Measurements from ENCODE around the gene PPP1R12B.
A peak's percentile ranks its signal among the peaks of the same experiment; 100 is the strongest.
"Not testable (repeated sequence)": the region's sequence is repeated elsewhere in the genome, so short reads cannot be mapped to it uniquely, and the experiment has no call there.

PPP1R12B gene

GRCh38 chr1:202588503-202589189, 240.1 kb downstream of the PPP1R12B start:
- no peak for DNase-seq

DNA sequence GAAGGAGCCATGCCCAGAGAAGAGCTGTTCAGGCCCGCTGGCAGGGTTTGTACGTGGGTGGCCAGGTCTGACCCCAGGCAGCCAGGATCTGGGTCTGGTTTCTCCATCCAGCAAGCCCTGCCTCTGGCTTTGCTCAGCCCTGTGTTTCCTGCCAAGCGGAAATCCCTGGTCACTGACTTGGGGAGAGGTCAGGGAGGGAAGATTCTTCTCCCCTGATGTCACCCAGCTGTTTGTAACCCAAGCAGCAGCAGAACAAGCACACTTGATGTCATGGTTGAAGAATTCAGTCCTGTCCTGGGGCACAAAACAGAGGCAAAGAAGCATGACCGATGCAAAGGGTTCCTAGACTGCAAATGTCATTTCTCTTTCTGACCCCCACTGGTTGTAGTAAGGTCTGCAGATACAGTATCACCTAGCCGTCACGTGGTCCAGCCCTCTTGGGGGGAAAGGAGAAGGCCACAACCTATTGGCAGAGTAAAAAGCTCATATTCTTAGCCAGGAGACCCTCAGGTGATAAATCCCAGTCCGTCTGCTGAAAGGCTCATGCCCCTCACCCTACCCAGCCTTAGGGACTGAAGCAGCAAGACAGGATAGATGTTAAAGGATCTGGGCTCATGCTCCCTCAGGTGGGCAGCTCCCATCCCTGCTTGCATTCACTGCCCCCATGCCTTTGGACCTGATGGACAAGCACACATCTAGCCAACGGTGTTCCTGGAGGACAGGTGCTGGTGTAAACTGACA, 240.9 kb downstream of the PPP1R12B start:
- no peak for DNase-seq

GRCh38 chr1:202590126-202590525, 241.6 kb downstream of the PPP1R12B start:
- DNase-seq: no peak

DNA sequence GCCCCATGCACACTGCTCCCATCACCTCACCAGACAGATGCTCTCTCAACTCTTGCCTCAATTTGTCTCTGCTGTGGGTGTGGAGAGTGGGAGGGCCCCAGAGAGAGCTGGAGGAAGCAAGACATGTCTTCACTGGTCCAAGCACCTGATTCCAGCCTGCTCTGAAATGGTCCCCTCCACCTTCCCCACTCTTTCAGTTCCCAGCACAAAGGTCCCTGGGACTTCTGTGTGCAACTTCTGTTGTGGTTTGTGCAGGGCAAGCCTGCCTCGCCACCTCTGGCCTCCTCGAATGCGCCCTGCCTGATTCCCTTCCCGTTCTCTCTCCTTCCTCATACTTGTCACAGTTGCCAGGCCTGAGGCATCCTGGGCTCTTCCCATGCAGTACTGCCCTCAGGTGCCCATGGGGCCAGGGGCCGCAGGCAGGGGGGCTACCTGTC, 242.5 kb downstream of the PPP1R12B start:
- no peak for DNase-seq

DNA sequence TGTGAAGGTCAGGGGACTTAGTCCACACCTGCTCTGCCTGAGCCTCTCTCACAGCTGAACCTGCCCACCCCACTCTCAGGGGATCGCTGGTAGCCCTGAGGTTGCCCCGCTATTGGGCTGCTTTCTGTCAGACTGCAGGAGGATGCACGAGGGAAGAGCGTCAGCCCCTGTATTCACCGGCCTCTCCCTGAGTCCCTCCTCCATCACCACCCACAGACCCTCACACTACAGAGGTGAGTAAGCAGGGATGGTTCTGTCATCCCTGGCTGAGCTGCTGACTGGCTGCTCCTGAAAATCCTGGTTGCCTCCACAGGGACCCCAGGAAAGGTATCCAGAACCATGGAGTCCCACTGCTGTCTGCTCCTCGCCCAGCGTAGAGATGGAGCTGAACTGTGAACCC, 243.0 kb downstream of the PPP1R12B start:
- no peak for DNase-seq

DNA sequence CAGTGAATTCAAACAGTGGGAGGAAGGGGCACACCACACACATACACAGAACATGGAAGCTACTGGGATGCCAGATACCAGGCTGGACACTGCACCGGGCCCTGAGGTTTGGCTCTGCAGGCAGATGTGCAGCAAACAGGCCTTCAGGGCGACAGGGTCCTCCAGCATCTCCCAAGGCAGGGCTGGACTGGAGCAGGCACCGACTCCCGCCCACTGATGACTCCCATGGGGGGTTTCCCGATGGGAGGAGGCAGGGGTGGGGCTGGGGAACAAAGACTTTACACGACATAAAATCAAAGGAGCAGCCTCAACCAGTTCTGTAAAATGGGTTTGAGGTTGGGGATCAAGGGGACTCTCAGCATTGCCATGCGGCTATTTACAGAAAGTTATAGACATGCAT, 243.6 kb downstream of the PPP1R12B start:
- no peak for DNase-seq

- no peak for DNase-seq
These were observed 245.3 kb downstream of the PPP1R12B start for GRCh38 chr1:202593845-202594244.

DNA sequence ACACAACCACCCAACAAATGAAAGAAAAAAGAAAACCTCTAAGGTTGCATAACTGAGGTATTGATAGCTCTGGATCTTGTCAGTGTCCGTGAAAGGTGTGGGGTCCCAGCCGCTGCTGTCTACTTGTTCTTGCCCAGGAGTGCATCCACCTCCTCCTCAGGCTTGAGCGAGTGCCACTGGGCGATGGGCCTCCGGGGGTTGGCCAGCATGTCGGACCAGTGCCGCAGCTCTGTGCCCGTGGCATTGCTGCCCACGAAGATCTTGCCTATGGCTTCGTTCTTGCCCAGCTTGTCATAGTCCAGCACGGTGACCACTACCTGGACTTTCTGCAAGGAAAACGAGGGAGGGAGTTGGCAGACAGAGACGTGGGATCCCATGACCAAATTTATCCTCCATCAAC, 248.1 kb downstream of the PPP1R12B start:
- DNase-seq: no peak

GRCh38 chr1:202597090-202597761, 248.7 kb downstream of the PPP1R12B start:
- no peak for DNase-seq

GRCh38 chr1:202599669-202600431, 251.4 kb downstream of the PPP1R12B start:
- DNase-seq: peak; percentile 46 to 72

- no peak for DNase-seq
These were observed 252.0 kb downstream of the PPP1R12B start for GRCh38 chr1:202600432-202601041.

DNA sequence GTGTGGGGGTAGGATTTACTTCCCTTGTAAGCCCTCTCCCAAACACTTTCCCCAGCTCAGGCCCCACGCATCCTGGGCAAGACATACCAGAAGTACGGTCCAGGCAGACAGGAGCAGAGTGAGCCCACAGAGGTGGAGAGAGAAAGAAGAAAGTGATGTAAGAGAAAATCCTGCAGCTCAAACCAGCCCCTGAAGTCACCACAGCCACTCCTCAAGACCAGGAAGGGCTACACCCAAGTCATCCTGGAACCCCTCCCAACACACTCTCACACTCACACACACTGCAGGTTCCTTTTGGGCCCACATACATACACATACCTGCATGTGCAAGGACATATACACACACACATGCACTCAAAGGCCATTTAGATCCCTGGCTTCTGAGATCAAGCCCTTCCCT, 254.9 kb downstream of the PPP1R12B start:
- no peak for DNase-seq

DNA sequence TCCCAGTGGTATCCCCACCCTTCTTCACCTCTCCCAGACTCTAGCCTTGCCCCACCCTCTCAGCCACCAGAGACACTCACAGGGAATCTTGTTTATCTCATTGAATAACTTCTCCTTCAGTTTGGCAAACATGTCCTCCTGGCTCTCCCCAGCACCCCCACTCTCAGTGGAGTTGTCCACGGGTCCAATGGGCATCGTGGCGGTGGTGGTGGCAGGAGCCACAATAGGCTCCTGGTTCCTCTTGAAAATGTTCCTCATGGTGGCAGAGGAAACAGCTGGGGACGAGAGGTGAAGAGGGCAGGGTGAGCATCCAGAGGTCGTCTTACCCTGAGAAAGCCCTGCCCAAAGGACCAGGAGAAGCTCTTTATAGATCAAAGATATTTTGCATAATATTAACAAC, 257.0 kb downstream of the PPP1R12B start:
- no peak for DNase-seq

- DNase-seq: not testable (repeated sequence)
These were observed 263.5 kb downstream of the PPP1R12B start for GRCh38 chr1:202612036-202612435.

GRCh38 chr1:202613571-202613970, 265.1 kb downstream of the PPP1R12B start:
- DNase-seq: no peak

GRCh38 chr1:202614363-202615207, 266.1 kb downstream of the PPP1R12B start:
- not testable (repeated sequence) for DNase-seq

- DNase-seq: not testable (repeated sequence)
These were observed 266.7 kb downstream of the PPP1R12B start for GRCh38 chr1:202615208-202615500.

DNA sequence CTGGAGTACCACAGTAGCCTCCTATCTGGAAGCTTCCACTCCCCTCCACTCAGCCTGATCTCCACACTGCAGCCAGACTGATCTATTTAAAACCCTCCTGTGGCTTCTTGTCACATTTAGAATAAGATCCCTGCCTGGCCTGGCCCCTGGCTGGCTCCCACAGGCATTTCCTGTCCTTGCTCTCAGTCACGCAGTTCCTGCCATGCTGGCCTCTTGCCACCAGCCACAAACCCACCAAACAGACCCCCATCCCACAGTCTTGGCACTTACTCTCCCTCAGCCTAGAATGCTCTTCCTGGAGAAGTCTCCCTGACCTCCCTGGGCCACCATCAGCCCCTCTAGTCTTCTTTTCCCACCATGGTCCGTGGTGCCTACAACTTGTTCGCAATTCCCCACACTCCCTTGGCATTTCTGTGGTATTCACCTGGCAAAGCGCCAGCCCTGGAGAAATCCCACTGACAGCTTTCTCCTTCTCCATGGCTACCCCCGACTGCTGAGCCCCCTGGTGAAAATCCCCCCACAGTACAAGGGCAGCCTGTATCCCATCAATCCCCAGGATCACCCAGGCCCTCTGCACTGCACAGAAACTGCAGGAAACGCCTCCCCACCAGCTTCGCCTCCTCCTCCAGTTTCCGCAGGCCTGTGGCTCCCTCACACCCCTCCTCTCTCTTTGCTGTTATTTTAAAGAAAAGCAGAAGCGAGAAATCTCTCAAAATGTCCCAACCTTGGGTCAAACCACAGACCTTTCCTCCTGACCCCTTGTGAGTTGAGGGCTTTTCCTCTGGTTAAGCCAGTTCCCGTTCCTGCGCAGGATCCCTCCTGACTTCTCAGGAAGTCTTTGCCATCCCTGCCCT, 267.2 kb downstream of the PPP1R12B start:
- DNase-seq: no peak

DNA sequence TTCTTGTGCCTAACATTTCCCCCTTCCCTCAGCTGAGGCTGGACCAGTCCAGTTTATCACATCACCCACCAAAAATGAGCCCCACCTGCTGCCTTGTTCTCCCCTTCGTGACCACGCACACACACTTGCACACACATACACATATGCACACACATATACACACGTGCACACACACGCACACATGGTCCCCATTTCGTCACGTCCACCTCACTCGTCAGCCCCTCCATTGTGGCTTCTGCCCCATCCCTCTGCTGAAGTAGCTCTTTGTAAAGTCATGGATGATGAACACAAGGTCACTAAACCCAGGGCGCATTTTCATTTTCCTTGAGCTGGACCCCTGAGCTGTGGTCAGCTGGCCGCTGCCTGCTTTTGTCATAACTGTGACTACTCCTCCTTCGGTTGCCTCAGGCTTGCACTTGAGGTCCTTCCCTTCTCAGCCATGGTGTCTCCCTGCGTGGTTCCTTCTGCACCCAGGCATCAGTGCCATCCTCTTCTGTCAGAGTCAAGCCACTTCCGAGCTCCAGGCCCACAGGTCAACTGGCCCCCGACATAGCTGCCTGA, 267.9 kb downstream of the PPP1R12B start:
- no peak for DNase-seq

GRCh38 chr1:202619012-202619411, 270.5 kb downstream of the PPP1R12B start:
- DNase-seq: not testable (repeated sequence)

DNA sequence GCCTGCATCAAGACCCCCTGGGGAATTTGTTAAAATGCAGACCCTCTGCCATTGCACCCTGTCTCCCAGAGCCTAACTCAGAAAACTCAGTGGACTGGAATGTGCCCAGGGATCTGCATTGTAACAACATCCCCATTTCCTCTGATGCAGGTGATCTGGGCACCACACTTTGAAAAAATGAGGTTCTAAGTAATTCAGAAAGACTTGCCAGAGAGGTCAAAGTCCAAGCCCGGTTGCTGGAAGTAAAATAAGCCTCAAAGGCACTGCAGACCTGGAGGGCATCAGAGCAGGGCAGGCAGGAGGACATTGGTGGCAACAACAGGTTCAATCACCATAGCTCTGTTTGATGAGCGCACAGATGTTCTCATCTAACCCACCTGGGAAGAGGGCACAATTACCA, 271.0 kb downstream of the PPP1R12B start:
- DNase-seq: no peak

Measured in NCI-H2081 (cell line).